GM06990 (cell line): Measurements from ENCODE around the gene HCN2.
A peak's percentile ranks its signal among the peaks of the same experiment; 100 is the strongest.

Source experiments
- DNase-seq: peaks from one replicate; pipeline ENCODE4 v3.0.0-alpha.2; 2011; ENCODE audit not compliant: insufficient read length; ENCODE audit errors: extremely low read depth
- H3K27me3 ChIP-seq: replicated peaks from 2 replicates; pipeline ENCODE4 v1.6.0; 2011; ENCODE audit warnings: low read length; ENCODE audit not compliant: control insufficient read depth, insufficient read depth
- H3K36me3 ChIP-seq: 2 replicates; pipeline ENCODE4 v1.5.1; 2011; ENCODE audit warnings: low read length; ENCODE audit not compliant: control insufficient read depth, insufficient read depth
- H3K4me3 ChIP-seq: replicated peaks from 2 replicates; pipeline ENCODE4 v1.5.1; 2011; ENCODE audit warnings: low read depth, mild to moderate bottlenecking, control low read depth, low read length
- TF ChIP-seq, protein P1 (sequence below): IDR thresholded peaks from 2 replicates; pipeline ENCODE4 v1.5.1; 2011; ENCODE audit warnings: low read length, control low read depth, mild to moderate bottlenecking, inconsistent platforms; ENCODE audit not compliant: insufficient read depth, poor library complexity, severe bottlenecking

The HCN2 gene

DNA sequence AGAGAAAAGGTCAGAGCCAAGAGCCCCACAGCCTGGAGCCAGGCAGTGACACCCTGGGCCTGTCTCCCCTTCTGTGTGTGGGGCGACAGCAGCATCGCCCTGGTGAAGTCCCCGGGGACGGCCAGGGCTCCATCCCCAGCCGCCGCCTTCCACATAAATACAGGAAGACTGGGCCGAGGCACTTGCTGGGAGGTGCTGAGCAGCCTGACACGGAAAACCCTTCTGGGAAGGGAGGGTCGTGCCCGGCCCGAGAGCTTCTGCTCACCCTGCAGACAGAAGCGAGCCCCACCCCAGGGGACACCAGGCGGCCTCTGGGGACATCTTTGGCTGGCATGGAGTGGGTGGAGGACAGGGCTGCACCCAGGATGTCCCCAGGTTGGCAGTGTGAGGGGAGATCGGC is 55.1 kb downstream of the HCN2 start:
- no peak for DNase-seq
- H3K27me3 ChIP-seq: no peaks in the 10 kb centered on the region
- peaks cover 18% of the 10 kb centered on the region for H3K36me3 ChIP-seq
- no peak overlapping the region for H3K4me3 ChIP-seq
- TF ChIP-seq, protein P1, sequence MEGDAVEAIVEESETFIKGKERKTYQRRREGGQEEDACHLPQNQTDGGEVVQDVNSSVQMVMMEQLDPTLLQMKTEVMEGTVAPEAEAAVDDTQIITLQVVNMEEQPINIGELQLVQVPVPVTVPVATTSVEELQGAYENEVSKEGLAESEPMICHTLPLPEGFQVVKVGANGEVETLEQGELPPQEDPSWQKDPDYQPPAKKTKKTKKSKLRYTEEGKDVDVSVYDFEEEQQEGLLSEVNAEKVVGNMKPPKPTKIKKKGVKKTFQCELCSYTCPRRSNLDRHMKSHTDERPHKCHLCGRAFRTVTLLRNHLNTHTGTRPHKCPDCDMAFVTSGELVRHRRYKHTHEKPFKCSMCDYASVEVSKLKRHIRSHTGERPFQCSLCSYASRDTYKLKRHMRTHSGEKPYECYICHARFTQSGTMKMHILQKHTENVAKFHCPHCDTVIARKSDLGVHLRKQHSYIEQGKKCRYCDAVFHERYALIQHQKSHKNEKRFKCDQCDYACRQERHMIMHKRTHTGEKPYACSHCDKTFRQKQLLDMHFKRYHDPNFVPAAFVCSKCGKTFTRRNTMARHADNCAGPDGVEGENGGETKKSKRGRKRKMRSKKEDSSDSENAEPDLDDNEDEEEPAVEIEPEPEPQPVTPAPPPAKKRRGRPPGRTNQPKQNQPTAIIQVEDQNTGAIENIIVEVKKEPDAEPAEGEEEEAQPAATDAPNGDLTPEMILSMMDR: no peak

DNA sequence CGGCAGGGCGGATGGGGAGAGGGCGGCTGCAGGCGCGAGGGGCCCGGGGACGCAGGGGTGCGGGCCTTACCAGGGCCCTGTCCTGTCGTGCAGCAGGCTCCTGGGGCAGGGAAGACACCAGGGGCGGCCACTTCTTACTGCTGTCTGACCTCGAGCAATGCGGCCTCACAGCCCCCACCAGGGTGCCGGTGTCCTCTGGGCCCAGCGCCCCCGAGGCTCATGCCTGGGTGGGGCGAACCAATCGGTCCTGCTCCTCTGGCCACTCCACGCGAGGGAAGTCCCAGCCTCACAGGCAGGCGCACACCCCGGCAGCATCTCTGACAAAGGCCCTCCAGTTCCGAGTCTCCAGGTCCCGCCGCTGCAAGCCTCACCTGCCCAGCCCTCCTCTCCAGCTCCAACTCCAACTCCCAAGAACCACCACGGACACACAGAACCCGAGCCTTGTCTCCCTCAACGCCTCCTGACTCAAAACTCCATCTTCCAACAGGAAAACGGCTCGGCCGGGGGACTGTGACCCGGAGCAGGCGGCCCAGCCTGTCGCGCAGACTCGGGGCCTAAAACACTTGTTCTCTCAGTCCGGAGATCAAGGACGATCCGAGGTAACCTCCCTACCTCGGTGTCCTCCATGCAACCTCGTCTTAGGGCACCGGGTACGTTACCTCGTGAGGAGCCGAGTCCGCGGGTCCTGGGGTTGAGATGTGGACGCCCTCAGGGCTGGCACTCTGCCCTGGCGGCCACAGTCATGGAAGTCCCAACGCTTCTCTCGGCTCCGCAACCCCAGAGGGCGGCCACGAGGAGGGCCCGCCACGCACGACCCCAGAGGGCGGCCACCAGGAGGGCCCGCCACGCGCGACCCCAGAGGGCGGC is 56.5 kb downstream of the HCN2 start:
- H3K27me3 ChIP-seq: no peaks in the 10 kb centered on the region
- TF ChIP-seq, protein P1: no peak
- no peak for DNase-seq
- no peak overlapping the region for H3K4me3 ChIP-seq
- peaks cover 18% of the 10 kb centered on the region for H3K36me3 ChIP-seq

DNA sequence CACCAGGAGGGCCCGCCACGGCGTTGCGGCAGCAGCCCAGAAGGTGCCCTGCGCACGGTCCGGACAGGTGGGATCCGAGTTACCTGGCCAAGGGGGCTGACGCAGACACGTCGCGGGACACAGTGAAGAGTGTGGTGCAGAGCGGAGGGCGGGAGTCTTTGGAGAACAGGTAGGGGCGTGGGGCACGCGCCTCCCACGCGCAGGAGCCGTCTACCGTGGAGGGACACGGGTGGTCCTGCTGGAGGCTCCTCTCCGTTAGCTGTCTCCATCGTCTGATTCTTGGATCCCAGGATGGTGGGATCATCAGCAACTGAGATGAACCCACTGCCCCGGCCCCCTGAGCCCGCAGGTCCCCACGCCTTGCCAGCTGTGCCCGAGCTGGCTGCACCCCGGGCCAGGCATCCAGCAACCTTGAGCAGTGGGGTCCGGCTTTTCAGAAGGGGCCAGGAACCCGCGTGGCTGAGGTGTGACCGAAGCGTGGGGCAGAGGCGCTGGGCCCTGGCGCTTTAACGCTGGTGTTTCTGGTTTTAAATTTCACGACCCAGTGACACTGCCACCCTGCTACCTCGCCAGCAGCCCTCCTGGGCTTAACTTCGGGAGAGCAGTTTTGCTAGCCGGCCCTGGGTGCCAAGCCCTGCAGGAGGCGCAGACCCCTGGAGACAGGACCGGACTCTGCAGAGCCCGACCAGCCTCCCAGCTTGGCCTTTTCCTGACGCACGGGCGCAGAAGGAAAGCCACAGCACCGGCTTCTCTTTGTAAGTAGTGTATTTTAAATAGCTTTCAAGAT is 57.3 kb downstream of the HCN2 start:
- peaks cover 20% of the 10 kb centered on the region for H3K36me3 ChIP-seq
- no peaks in the 10 kb centered on the region for H3K27me3 ChIP-seq
- no peak overlapping the region for H3K4me3 ChIP-seq
- TF ChIP-seq, protein P1: no peak
- no peak for DNase-seq

DNA sequence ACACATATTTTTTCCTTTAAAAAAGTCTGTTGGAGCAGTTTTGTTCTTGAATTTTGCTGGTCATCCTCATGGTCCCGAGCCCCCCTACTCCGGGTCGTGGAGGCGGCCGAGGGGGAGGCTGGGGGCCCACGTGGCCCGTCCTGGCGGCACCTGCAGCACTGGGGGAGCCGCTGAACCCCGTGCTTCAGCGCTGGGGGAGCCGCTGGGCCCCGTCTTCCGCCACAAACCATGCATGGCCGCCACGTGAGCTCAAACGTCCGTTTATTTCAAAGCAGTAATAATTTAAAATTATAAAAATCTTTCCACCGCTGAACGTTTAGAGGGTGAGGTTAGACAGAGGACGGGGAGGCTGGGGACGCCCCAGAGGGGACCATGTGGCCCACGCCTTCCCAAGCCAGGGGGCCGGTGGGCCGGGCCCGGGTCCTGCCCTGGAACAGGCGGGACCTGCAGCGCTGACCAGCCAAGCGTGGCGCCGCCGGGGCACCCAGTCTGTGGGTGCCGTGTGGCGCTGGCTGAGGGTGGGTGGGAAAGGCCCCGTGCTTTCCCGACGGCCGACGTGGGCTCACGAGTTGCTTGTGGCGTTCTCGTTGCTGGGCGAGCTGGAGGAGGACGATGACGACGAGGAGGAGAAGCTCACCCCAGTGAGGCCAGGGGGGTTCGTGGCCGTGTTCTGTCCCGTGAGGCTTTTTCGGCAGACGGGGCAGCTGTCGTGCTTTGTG is 58.0 kb downstream of the HCN2 start:
- TF ChIP-seq, protein P1: no peak
- DNase-seq: peak; percentile 19
- H3K27me3 ChIP-seq: no peaks in the 10 kb centered on the region
- no peak overlapping the region for H3K4me3 ChIP-seq
- H3K36me3 ChIP-seq: peaks cover 25% of the 10 kb centered on the region

DNA sequence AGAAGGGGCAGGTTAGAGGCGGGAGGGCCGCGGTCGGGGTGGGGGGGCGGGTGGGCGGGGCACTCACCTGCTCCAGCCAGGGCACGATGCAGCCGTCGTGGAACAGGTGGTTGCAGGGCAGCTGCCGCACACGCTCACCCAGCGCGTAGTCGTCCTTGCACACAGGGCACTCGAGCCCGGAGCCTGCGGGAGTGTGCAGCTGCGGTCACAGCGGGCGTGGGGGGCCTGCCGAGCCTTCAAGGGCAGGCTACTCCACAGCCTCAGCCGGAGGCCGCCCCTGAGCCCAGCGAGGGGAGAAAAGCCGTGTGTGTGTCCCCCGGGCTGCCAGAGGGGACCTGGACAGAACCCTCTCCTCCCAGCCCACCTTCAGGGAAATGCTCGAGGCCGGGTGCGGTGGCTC is 58.6 kb downstream of the HCN2 start:
- peaks cover 27% of the 10 kb centered on the region for H3K36me3 ChIP-seq
- no peaks in the 10 kb centered on the region for H3K27me3 ChIP-seq
- DNase-seq: no peak
- no peak overlapping the region for H3K4me3 ChIP-seq
- TF ChIP-seq, protein P1: no peak
